ENCODE results near the gene MSX1.

The MSX1 gene

GRCh38 chr4:4841156-4841555 is 18.3 kb upstream of the MSX1 start:
- no peak for DNase-seq

- DNase-seq, result no peak
Observed at GRCh38 chr4:4842476-4843441, 16.7 kb upstream of the MSX1 start.

- no peak for DNase-seq
Observed at GRCh38 chr4:4843635-4844291, 15.7 kb upstream of the MSX1 start.

- DNase-seq, result no peak
Observed at GRCh38 chr4:4845027-4845426, 14.4 kb upstream of the MSX1 start.

- DNase-seq, result no peak
Observed at GRCh38 chr4:4847011-4847410, 12.5 kb upstream of the MSX1 start.

GRCh38 chr4:4848540-4848939 is 10.9 kb upstream of the MSX1 start:
- DNase-seq, result no peak

GRCh38 chr4:4849106-4849505 is 10.4 kb upstream of the MSX1 start:
- no peak for DNase-seq

- no peak for DNase-seq
Observed at GRCh38 chr4:4849524-4850193, 9.8 kb upstream of the MSX1 start.

GRCh38 chr4:4851081-4851480 is 8.4 kb upstream of the MSX1 start:
- DNase-seq, result no peak

GRCh38 chr4:4851906-4852305 is 7.6 kb upstream of the MSX1 start:
- no peak for DNase-seq

GRCh38 chr4:4852591-4853362 is 6.7 kb upstream of the MSX1 start:
- DNase-seq, result no peak

GRCh38 chr4:4853371-4853823 is 6.1 kb upstream of the MSX1 start:
- DNase-seq, result no peak

GRCh38 chr4:4853921-4854648 is 5.4 kb upstream of the MSX1 start:
- DNase-seq, result no peak

- no peak for DNase-seq
Observed at GRCh38 chr4:4854649-4855295, 4.7 kb upstream of the MSX1 start.

- no peak for DNase-seq
Observed at GRCh38 chr4:4855301-4856070, 4.0 kb upstream of the MSX1 start.

- DNase-seq, result peak; percentile 8
Observed at GRCh38 chr4:4856071-4857000, 3.1 kb upstream of the MSX1 start.

- no peak for DNase-seq
Observed at GRCh38 chr4:4857001-4857808, 2.3 kb upstream of the MSX1 start.

- DNase-seq, result no peak
Observed at GRCh38 chr4:4857809-4858508, 1.5 kb upstream of the MSX1 start.
